Astrocyte (in vitro differentiated cells and primary cell): ENCODE results near the gene BCAR3. TPM values are rescaled to one million over a fixed set of nuclear protein-coding genes. Genes with fewer than 3 reads are reported as not detected.

ENCODE experiments used
- DNase-seq: peaks from one replicate; pipeline ENCODE4 v3.0.0-alpha.2; 2010; ENCODE audit warnings: low read depth
- FAIRE-seq: peaks from 2 replicates; lab custom pipeline; 2011; peaks lifted over from hg19 to GRCh38; lab: Jason Lieb, UNC
- H2AFZ ChIP-seq: 2 replicates; pipeline ENCODE4 v1.6.0; 2012; ENCODE audit warnings: low read depth, low read length, inconsistent platforms
- H3K27ac ChIP-seq: 2 replicates; pipeline ENCODE4 v1.5.1; 2011; ENCODE audit warnings: low read depth, low read length, inconsistent platforms
- H3K27me3 ChIP-seq: 2 replicates; pipeline ENCODE4 v1.6.0; 2011; ENCODE audit warnings: low read length, inconsistent platforms; ENCODE audit not compliant: insufficient read depth
- H3K36me3 ChIP-seq: 2 replicates; pipeline ENCODE4 v1.5.1; 2011; ENCODE audit warnings: low read length, inconsistent platforms; ENCODE audit not compliant: insufficient read depth
- H3K4me1 ChIP-seq: 2 replicates; pipeline ENCODE4 v1.5.1; 2011; ENCODE audit warnings: low read length, inconsistent platforms; ENCODE audit not compliant: insufficient read depth
- H3K4me2 ChIP-seq: 2 replicates; pipeline ENCODE4 v1.6.0; 2012; ENCODE audit warnings: low read length, inconsistent platforms
- H3K4me3 ChIP-seq: 2 replicates; pipeline ENCODE4 v1.5.1; 2011; ENCODE audit warnings: low read depth, mild to moderate bottlenecking, low read length, inconsistent platforms; ENCODE audit not compliant: insufficient read depth
- H3K79me2 ChIP-seq: 2 replicates; pipeline ENCODE4 v1.6.0; 2012; ENCODE audit warnings: mild to moderate bottlenecking, low read length, inconsistent platforms; ENCODE audit not compliant: insufficient read depth
- H3K9ac ChIP-seq: 2 replicates; pipeline ENCODE4 v1.6.0; 2012; ENCODE audit warnings: mild to moderate bottlenecking, low read length, inconsistent platforms
- H3K9me3 ChIP-seq: 2 replicates; pipeline ENCODE4 v1.5.1; 2012; ENCODE audit warnings: low read depth, mild to moderate bottlenecking, low read length, inconsistent platforms; ENCODE audit not compliant: insufficient read depth
- H4K20me1 ChIP-seq: 2 replicates; pipeline ENCODE4 v1.6.0; 2012; ENCODE audit warnings: low read length, inconsistent platforms; ENCODE audit not compliant: insufficient read depth
- H3K27ac Mint-ChIP-seq: one replicate; pipeline ENCODE4 v1.8.0; 2021; ENCODE audit warnings: mild to moderate bottlenecking, mixed read lengths; ENCODE audit not compliant: unreplicated experiment
- H3K27me3 Mint-ChIP-seq: one replicate; pipeline ENCODE4 v1.8.0; 2021; ENCODE audit warnings: low read depth, mixed read lengths; ENCODE audit not compliant: unreplicated experiment
- H3K36me3 Mint-ChIP-seq: one replicate; pipeline ENCODE4 v1.8.0; 2021; ENCODE audit warnings: low read depth, mixed read lengths; ENCODE audit not compliant: unreplicated experiment
- H3K4me1 Mint-ChIP-seq: one replicate; pipeline ENCODE4 v1.8.0; 2021; ENCODE audit warnings: low read depth, mixed read lengths; ENCODE audit not compliant: unreplicated experiment
- H3K4me3 Mint-ChIP-seq: one replicate; pipeline ENCODE4 v1.8.0; 2021; ENCODE audit warnings: mild to moderate bottlenecking, moderate library complexity, mixed read lengths; ENCODE audit not compliant: unreplicated experiment
- H3K9me3 Mint-ChIP-seq: one replicate; pipeline ENCODE4 v1.8.0; 2021; ENCODE audit warnings: mild to moderate bottlenecking, mixed read lengths; ENCODE audit not compliant: unreplicated experiment
- CTCF ChIP-seq: IDR thresholded peaks from 2 replicates; pipeline ENCODE4 v1.5.1; 2011; ENCODE audit warnings: low read depth, mild to moderate bottlenecking, inconsistent platforms, low read length, moderate library complexity; ENCODE audit not compliant: insufficient read depth
- EZH2 ChIP-seq: IDR thresholded peaks from 2 replicates; pipeline ENCODE4 v1.6.1; 2012; ENCODE audit warnings: mild to moderate bottlenecking, low read length, inconsistent platforms; ENCODE audit not compliant: insufficient read depth
- total RNA-seq: library from RNA; stranded (reverse); gene quantifications from 2 replicates; pipeline ENCODE4 v1.2.1, GENCODE V29; 2021

BCAR3 gene
- total RNA-seq, 1 donor from 2014 or later: 30.0 TPM

GRCh38 chr1:93717640-93718039 is 36.0 kb upstream of the BCAR3 start:
- Mint-ChIP-seq H3K4me1 (peaks cover 11% of the 10 kb centered on the region), H3K27ac (no peak overlapping the region), H3K27me3 (no peaks in the 10 kb centered on the region), H3K4me3 (no peak overlapping the region), H3K9me3 (peaks cover 6% of the 10 kb centered on the region), H3K36me3 (peaks cover 2% of the 10 kb centered on the region)
- Histone ChIP-seq H3K9me3 (peaks cover 6% of the 10 kb centered on the region), H3K9ac (no peak overlapping the region), H3K79me2 (no peaks in the 10 kb centered on the region), H3K27ac (no peak overlapping the region), H4K20me1 (no peaks in the 10 kb centered on the region), H3K27me3 (no peaks in the 10 kb centered on the region), H3K36me3 (no peaks in the 10 kb centered on the region), H3K4me2 (no peak overlapping the region), H3K4me1 (peaks cover 11% of the 10 kb centered on the region), H2AFZ (no peak overlapping the region), H3K4me3 (no peak overlapping the region)
- DNase-seq: no peak
- FAIRE-seq: no peak
- TF ChIP-seq EZH2 (no peak), CTCF (no peak)

GRCh38 chr1:93716941-93717368 is 35.3 kb upstream of the BCAR3 start:
- Histone ChIP-seq H3K27ac (no peak overlapping the region), H3K4me1 (peaks cover 6% of the 10 kb centered on the region), H3K36me3 (no peaks in the 10 kb centered on the region), H3K9me3 (peaks cover 6% of the 10 kb centered on the region), H3K9ac (no peak overlapping the region), H3K27me3 (no peaks in the 10 kb centered on the region), H4K20me1 (no peaks in the 10 kb centered on the region), H3K79me2 (no peaks in the 10 kb centered on the region), H3K4me3 (no peak overlapping the region), H3K4me2 (no peak overlapping the region), H2AFZ (no peak overlapping the region)
- Mint-ChIP-seq H3K36me3 (peaks cover 2% of the 10 kb centered on the region), H3K27ac (no peak overlapping the region), H3K4me1 (peaks cover 7% of the 10 kb centered on the region), H3K27me3 (no peaks in the 10 kb centered on the region), H3K9me3 (peaks cover 6% of the 10 kb centered on the region), H3K4me3 (no peak overlapping the region)
- FAIRE-seq: no peak
- TF ChIP-seq EZH2 (no peak), CTCF (no peak)
- no peak for DNase-seq

GRCh38 chr1:93716163-93716562 is 34.5 kb upstream of the BCAR3 start:
- FAIRE-seq (no peak), DNase-seq (no peak)
- Histone ChIP-seq H2AFZ (no peak overlapping the region), H3K4me1 (peaks cover 6% of the 10 kb centered on the region), H4K20me1 (no peaks in the 10 kb centered on the region), H3K36me3 (no peaks in the 10 kb centered on the region), H3K9me3 (peaks cover 6% of the 10 kb centered on the region), H3K9ac (no peak overlapping the region), H3K4me2 (no peak overlapping the region), H3K27ac (no peak overlapping the region), H3K79me2 (no peaks in the 10 kb centered on the region), H3K4me3 (no peak overlapping the region), H3K27me3 (no peaks in the 10 kb centered on the region)
- peaks cover 2% of the 10 kb centered on the region for H3K36me3 Mint-ChIP-seq
- TF ChIP-seq CTCF: no peak
- TF ChIP-seq EZH2: no peak
- H3K4me3 Mint-ChIP-seq: no peak overlapping the region
- H3K27ac Mint-ChIP-seq: no peak overlapping the region
- peaks cover 7% of the 10 kb centered on the region for H3K4me1 Mint-ChIP-seq
- peaks cover 6% of the 10 kb centered on the region for H3K9me3 Mint-ChIP-seq
- H3K27me3 Mint-ChIP-seq: no peaks in the 10 kb centered on the region
